MCF 10A (cell line): Measurements from ENCODE around the gene PSTPIP2. TPM values are rescaled to one million over a fixed set of nuclear protein-coding genes. Genes with fewer than 3 reads are reported as not detected.

ENCODE experiments used
- BruUV-seq: library from RNA; stranded (reverse); fragments of 400-500 nt; replicated peaks from 2 replicates; lab custom pipeline; 2021; lab: Mats Ljungman, UMichigan
- CTCF ChIA-PET: fragments of 300-600 bp; sonication (Branson Sonifier 250); formaldehyde crosslinking; extraction: SDS; loops from one replicate; lab custom pipeline; 2021; ENCODE audit warnings: antibody characterized with exemption, inconsistent platforms; lab: Yijun Ruan, JAX
- POLR2A ChIA-PET: fragments of 300-600, 350-650 bp; sonication (Branson Sonifier 250); formaldehyde crosslinking; extraction: SDS; loops from one replicate; lab custom pipeline; 2020; ENCODE audit warnings: antibody characterized with exemption, inconsistent platforms; lab: Yijun Ruan, JAX
- DNase-seq: peaks from one replicate; pipeline ENCODE4 v3.0.0-alpha.2; 2018; ENCODE audit not compliant: unreplicated experiment
- H3K27ac Mint-ChIP-seq: one replicate; pipeline ENCODE4 v1.8.0; 2022; ENCODE audit warnings: mild to moderate bottlenecking, low read depth, mixed read lengths; ENCODE audit not compliant: unreplicated experiment
- H3K27me3 Mint-ChIP-seq: one replicate; pipeline ENCODE4 v1.8.0; 2022; ENCODE audit warnings: mixed read lengths; ENCODE audit not compliant: insufficient read depth, unreplicated experiment
- H3K36me3 Mint-ChIP-seq: one replicate; pipeline ENCODE4 v1.8.0; 2022; ENCODE audit warnings: mild to moderate bottlenecking, moderate library complexity, mixed read lengths; ENCODE audit not compliant: insufficient read depth, unreplicated experiment
- H3K4me1 Mint-ChIP-seq: one replicate; pipeline ENCODE4 v1.8.0; 2022; ENCODE audit warnings: mixed read lengths; ENCODE audit not compliant: insufficient read depth, unreplicated experiment
- H3K4me3 Mint-ChIP-seq: one replicate; pipeline ENCODE4 v1.8.0; 2022; ENCODE audit warnings: mild to moderate bottlenecking, moderate library complexity, mixed read lengths; ENCODE audit not compliant: unreplicated experiment
- H3K9me3 Mint-ChIP-seq: one replicate; pipeline ENCODE4 v1.8.0; 2022; ENCODE audit warnings: mixed read lengths; ENCODE audit not compliant: unreplicated experiment
- CTCF ChIP-seq: fragments of 200-600 bp; IDR thresholded peaks from one replicate; pipeline ENCODE4 v1.8.0; 2022; ENCODE audit warnings: antibody characterized with exemption, mild to moderate bottlenecking; ENCODE audit not compliant: unreplicated experiment
- intact Hi-C: fragments of 100-400 bp; cut with micrococcal nuclease; formaldehyde crosslinking; loops from 2 replicates; pipeline ENCODE4 v1.14.1; 2022
- total RNA-seq: library from RNA; stranded (reverse); gene quantifications from 2 replicates; pipeline ENCODE4 v1.2.3, GENCODE V29; 2022

Gene PSTPIP2
- total RNA-seq, 1 experiment from 2014 or later, result 27.9 TPM

GRCh38 chr18:45978084-45978483 lies 94.0 kb downstream of the PSTPIP2 start:
- Mint-ChIP-seq H3K4me1 (peaks cover 6% of the 10 kb centered on the region), H3K9me3 (no peaks in the 10 kb centered on the region), H3K27ac (no peak overlapping the region), H3K4me3 (no peak overlapping the region), H3K27me3 (no peaks in the 10 kb centered on the region), H3K36me3 (no peaks in the 10 kb centered on the region)
- peak; percentile 22 for DNase-seq
- TF ChIP-seq CTCF, result no peak
- POLR2A ChIA-PET, result no interaction called here
- intact Hi-C loops, result no loop called here
- CTCF ChIA-PET, result interaction anchor here (0.5 to 5.5 kb wide), 6 partner anchors 71 to 314 kb away, joined by 3 to 31 read pairs (median 4); partner anchors contain the start of genes PSTPIP2 and SLC14A1
- BruUV-seq, result no TSS peak

DNA sequence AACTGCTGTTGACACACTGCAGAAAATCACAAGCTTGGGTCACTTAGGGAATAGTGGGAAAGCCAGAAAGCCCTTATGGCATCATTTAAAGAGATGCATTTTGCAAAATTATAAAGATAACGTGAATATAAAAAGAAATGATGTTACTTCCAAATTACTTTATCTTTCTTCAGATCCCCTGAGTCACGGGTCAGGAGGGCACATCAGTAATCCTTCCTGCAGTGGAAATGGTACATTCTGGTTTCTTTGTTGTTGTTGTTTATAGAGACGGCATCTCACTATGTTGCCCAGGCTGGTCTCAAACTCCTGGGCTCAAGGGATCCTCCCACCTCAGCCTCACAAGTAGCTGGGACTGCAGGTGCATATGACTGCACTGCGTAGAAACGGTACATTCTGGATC lies 95.1 kb downstream of the PSTPIP2 start:
- intact Hi-C loops, result no loop called here
- CTCF ChIA-PET, result interaction anchor here (0.6 to 5.5 kb wide), 10 partner anchors 14 to 323 kb away, joined by 3 to 31 read pairs (median 4); partner anchors contain the start of gene PSTPIP2
- peaks cover 6% of the 10 kb centered on the region for H3K4me1 Mint-ChIP-seq
- POLR2A ChIA-PET, result interaction anchor here (0.7 kb wide), 1 partner anchor 312 kb away, joined by 3 read pairs; no protein-coding TSS in a partner anchor
- BruUV-seq, result no TSS peak
- H3K4me3 Mint-ChIP-seq, result no peak overlapping the region
- no peak for TF ChIP-seq CTCF
- no peaks in the 10 kb centered on the region for H3K36me3 Mint-ChIP-seq
- no peaks in the 10 kb centered on the region for H3K9me3 Mint-ChIP-seq
- no peak overlapping the region for H3K27ac Mint-ChIP-seq
- H3K27me3 Mint-ChIP-seq, result no peaks in the 10 kb centered on the region
- DNase-seq, result no peak

DNA sequence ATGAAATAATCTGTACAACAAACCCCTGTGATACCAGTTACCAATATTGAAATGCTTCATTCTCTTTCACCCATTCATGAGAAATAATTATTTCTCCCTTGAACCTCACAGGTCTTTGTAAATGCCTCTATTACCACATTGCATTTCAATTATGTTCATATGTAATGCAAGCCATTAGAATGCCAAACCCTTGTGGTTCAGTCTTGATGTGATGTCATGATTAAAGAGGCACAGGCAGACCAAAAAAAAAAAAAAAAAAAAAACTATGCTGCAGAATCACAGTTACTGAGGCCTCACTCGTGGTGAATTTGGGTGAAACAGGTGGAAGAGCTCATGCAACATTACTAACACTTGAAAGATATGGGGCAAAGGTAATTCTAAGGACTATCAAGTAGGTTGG lies 95.5 kb downstream of the PSTPIP2 start:
- Mint-ChIP-seq H3K36me3 (no peaks in the 10 kb centered on the region), H3K9me3 (no peaks in the 10 kb centered on the region), H3K27ac (no peak overlapping the region), H3K27me3 (no peaks in the 10 kb centered on the region), H3K4me1 (peaks cover 6% of the 10 kb centered on the region), H3K4me3 (no peak overlapping the region)
- DNase-seq, result no peak
- CTCF ChIA-PET, result interaction anchor here (0.6 to 5.5 kb wide), 11 partner anchors 14 to 312 kb away, joined by 3 to 31 read pairs (median 3); partner anchors contain the start of gene PSTPIP2
- POLR2A ChIA-PET, result interaction anchor here (1.0 kb wide), 1 partner anchor 97 kb away, joined by 4 read pairs; no protein-coding TSS in a partner anchor
- BruUV-seq, result no TSS peak
- no peak for TF ChIP-seq CTCF
- intact Hi-C loops, result no loop called here

- ChIA-PET POLR2A (interaction anchor here (0.8 to 2.2 kb wide), 6 partner anchors 21 to 99 kb away, joined by 3 to 8 read pairs (median 4); partner anchors contain the start of gene PSTPIP2), CTCF (interaction anchor here (0.5 to 5.5 kb wide), 26 partner anchors 9 to 870 kb away, joined by 3 to 31 read pairs (median 4); partner anchors contain the start of gene PSTPIP2)
- peak; percentile 88 for TF ChIP-seq CTCF
- Mint-ChIP-seq H3K36me3 (no peaks in the 10 kb centered on the region), H3K27me3 (no peaks in the 10 kb centered on the region), H3K9me3 (no peaks in the 10 kb centered on the region), H3K4me1 (peaks cover 6% of the 10 kb centered on the region), H3K4me3 (peak overlapping the region; percentile 55), H3K27ac (no peak overlapping the region)
- BruUV-seq, result no TSS peak
- DNase-seq, result peak; percentile 89
- intact Hi-C loops, result loop anchor here (1.0 to 2.0 kb wide), 7 partner anchors 53 to 309 kb away; no protein-coding TSS in a partner anchor
Measured at GRCh38 chr18:45974088-45974536, 97.9 kb downstream of the PSTPIP2 start.
